GM21723 (cell line): ENCODE results near the gene PGP.

Experiments used
- ATAC-seq: cut with Tn5 transposase; IDR thresholded peaks from one replicate; pipeline ENCODE4 v1.9.1; 2021; ENCODE audit warnings: mild to moderate bottlenecking, moderate library complexity; ENCODE audit not compliant: unreplicated experiment

Gene PGP

DNA sequence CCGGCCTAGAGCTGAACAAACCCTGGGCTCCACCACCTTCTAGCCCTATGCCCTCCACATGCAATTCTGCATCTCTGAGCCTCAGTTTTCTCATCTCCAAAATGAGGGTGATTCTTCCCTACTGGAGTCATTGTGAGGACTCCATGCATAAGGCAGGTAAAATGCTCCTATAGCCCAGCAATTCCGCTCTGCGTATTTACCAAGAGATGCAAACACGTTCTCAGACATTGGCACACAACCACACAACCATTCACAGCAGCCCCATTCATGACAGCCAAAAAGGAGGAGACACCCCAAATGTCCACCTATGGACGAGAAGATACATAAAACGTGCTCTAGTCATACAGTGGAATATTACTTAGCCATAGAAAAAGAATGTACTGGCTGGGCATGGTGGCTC, 14.3 kb downstream of the PGP start:
- no peak for ATAC-seq

- ATAC-seq: no peak
These were observed 15.0 kb downstream of the PGP start for GRCh38 chr16:2199621-2200139.

GRCh38 chr16:2199095-2199494, 15.5 kb downstream of the PGP start:
- ATAC-seq: no peak

- ATAC-seq: no peak
These were observed 16.4 kb downstream of the PGP start for GRCh38 chr16:2198283-2198682.

DNA sequence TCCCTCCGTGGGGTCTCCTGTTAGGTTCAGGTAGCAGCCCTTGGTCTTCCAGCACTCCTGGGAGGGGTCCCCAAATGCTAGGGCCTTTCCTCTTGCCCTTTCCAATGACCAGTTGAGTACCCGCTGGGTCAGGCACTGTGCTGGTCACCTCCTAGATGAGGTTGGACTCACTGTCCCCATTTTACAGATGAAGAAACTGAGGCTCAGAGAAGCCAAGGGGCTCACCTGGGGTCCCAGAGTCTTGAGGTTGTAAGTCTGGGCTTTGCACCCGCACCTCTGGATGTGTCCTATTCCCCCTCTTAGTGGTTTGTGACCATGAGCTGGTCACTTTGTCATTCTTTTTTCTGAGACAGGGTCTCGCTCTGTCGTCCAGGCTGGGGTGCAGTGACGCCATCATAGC, 16.9 kb downstream of the PGP start:
- ATAC-seq: no peak

DNA sequence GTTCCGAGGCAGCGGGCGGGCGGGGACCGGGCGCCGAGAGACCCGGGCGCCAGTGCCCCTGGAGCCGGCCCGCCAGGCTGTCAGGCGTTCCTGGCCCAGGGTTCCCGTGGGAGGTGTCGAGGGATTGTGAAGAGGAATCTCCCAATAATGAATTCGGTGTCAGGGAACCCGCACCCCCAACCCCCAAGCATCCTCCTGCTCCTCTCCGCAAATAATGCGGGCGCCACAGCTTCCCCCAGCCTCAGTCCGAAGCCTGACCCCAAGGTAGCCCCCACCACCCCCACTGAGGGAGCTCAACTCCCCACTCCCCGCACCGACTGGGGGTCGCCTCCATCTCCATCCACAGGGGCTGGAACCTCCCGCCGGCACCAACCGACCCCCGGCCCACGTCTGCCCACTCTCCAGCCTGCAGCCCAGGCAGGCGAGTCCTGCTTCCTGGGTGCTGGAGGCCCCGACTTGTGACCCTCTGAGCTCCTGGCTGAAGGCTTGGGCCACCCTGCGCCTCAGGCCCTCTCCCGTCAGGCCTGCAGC, 17.6 kb downstream of the PGP start:
- ATAC-seq: no peak

DNA sequence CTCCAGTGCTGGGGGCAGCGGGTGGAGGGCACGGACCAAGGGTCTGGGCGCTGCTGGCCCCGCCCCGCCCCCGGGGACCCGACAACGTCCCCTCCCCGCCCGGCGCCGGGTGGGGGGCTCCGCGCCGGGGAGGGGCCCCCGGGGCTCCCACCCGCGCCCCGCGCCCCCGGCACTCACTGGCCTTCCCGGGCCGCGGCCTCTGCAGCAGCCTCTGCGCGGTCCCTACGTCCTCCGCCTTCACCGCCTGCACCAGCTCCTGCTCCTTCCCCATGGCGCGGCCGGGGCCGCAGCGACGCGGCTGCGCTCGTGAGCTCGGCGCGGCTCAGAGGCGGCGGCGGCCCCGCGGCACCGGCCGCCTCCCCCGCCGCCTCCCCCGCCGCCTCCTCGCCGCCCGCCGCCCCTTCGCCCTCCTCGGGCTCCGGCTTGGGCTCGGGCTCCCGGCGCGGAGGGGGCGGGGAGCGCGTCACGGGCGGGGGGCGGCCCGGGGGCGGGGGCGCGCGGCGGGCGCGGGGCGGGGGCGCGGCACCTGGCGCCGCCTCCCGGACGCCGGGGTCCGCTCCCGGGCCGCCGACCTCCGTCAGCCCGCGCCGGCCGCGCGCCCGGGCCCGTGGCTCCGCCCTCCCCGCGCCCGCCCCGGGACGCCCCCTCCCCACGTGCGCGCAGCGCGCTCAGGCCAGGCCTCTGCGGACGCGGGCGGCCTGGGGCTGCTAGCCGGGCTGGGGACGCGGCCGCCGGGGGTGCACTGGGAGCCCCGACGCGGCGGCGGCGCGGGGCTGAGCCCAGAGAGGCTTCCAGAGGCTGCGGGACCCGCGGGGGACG, 18.3 kb downstream of the PGP start, which contains the start of gene CASKIN1:
Gene CASKIN1, minus strand, starts transcription at position 444 of the 819 bp plus-strand sequence. Its CDS starts 173 bp downstream, at position 271.
- ATAC-seq: no peak

DNA sequence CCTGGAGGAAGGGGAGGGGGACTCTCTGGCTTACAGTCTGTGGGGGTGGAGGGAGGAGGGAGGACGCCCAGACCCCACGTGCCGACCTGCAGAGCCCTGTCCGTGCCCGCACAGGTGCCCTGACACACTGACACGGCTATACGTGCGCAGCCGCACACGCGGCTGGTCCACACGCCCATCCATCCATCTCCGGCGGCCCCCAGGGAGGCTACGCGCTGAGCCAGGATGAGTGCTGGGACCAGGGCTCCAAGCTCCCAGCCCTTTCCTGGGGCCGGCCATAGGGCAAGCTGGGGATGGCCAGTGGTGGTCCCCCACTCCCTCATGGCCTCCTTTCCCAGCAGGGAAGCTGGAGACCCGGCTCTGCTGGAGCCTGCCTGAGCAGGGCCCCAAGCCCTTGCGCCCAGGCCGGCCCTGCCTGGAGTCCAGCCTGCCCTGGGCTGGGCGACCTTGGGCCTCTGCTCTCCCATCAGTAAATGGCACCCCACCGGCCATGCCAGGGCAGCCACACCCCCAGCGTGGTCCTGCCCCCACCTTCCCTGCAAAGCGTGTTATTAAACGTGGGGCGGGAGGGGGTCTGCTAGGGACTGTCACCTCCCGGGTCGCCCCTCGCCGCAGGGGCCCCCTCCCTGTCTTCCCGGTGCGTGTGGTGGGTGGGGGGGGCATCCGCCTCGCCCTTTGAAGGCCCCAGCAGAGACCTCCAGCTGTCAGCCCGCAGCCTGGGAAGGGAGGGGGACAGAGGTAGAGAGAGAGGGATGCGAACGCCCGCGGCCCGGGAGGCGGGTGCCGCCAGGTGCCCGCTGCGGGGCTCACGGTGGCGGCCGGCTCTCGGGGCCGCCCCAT, 19.1 kb downstream of the PGP start:
- ATAC-seq: no peak

DNA sequence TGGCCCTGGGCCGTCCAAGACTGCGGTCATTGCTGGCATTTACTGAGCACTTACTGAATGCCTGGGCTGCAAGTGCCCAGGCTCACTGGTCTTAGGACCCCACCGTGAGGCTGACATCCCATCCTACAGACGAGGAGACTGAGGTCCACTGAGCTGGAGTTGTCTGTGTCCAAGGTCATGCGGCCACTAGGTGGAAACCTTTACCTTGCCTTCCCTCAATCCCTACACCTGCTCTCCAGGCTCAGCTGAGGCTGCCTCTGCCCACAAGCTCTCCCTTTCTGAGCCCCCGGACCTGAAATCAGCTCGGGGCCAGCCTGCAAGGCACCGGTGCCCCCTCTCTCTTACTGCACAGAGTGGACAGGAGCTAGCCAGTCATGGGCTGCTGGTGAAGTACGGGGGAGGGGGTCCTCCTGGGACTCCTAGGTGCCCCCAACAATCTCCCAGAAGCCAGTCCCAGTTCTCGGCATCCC, 19.8 kb downstream of the PGP start:
- ATAC-seq: no peak

DNA sequence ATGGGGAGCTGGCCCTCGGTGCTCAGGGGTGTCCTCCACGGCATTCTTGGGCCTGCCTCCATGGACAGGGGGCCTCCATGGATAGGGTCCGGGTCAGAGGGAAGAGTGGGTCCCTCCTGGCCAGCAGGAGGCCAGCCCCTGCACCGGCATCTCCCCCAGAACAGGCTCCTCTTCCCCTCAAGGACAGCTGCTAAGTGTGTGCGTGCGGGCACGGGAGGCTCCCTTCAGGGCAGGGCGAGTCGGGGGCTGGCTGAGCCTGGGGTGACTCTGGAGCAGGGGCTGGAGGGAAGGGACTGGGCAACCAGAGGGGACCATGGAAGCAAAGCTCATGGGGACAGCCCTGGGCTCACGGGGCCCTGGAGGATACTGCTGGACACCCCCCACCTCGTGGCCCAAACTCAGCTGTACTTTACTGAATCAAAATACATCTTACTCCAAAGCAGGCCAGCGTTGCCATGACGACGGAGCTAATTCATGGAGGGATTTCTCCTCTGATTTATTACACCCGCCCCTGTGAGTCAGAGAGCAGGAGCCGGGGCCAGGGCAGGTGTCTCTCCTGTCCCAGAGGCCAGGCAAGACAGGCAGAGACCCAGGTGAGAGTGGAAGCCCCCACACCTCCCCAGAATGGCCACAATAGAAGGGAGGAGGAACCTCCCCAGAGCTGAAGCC, 20.3 kb downstream of the PGP start:
- no peak for ATAC-seq

DNA sequence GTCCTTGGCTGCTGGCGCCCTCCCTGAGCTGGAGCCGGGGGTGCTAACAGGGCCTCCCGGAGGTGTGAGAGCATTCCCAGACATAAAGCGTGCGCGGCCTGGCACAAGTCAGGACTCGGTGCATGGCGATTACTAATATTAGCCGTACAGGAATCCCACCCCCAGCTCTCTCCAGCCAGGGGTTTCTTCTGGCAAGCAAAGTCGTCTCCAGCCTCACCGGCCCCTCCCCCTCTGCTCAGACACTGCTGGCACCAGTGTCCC, 23.3 kb downstream of the PGP start:
- ATAC-seq: no peak

DNA sequence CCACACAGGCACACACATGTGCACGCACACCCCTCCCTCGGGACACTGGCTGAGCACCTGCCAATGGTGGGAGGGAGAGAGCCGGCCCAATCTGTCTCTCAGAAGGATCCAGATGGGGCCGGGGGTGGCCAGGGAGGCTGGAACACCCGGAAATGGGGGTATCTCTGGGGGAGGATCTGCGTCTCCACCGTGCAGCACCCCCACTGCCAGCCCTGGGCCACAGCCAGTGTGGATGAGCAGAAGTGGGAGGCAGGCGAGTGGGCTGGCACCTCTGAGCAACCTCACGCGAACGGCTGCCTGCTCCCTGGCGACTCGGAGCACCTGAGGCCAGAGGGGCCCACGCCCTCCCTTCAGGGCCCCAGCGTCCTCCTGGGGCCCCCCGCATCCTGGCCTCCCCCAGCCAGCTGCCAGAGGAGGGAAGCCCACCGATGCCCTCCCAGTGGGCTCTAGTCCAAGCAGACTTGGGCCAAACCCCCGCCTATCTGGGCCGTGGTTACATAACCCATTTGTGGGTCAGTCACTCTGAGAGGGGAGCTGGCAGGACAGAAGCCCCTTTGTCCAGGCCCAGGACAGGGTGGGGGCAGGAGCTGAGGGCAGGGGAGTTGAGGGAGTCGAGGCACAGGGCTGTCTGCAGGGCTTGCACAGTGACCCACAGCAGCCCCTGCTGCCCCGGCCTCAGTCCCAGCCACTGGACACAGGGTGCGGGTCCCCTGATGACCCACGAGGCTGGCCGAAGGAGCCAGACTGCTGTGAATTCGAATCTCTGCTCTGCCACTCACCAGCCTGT, 23.8 kb downstream of the PGP start:
- ATAC-seq: no peak

DNA sequence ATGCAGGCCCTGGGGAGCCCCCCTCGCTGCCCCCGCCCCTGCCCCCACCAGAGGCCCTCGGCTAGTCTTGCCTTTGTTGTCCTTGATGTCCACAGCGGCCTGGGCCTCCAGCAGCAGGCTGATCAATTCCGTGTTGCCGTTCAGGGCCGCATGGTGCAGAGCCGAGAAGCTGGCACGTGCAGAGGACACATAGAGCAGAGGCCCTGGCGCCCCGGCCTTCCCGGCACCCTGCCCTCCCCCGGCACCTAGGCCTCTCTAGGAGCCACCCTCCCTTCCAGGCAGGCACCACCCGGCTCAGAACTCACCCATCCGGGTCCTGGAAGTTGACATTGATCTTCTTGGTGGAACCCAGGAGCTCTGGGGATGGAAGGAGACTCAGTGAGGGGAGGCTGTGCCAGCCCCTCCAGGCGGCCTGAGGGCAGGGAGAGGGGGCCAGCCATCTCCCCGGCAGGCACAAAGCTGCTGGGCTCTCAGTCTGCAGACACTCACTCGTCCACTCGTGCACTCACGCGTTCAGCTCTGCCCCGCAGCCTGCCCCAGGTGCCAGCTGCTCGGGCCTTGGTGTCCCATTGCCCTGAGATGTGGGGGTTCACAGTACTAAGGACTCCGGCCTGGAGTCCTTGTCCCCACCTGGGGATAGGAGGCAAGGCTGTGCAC, 24.5 kb downstream of the PGP start:
- ATAC-seq: no peak

DNA sequence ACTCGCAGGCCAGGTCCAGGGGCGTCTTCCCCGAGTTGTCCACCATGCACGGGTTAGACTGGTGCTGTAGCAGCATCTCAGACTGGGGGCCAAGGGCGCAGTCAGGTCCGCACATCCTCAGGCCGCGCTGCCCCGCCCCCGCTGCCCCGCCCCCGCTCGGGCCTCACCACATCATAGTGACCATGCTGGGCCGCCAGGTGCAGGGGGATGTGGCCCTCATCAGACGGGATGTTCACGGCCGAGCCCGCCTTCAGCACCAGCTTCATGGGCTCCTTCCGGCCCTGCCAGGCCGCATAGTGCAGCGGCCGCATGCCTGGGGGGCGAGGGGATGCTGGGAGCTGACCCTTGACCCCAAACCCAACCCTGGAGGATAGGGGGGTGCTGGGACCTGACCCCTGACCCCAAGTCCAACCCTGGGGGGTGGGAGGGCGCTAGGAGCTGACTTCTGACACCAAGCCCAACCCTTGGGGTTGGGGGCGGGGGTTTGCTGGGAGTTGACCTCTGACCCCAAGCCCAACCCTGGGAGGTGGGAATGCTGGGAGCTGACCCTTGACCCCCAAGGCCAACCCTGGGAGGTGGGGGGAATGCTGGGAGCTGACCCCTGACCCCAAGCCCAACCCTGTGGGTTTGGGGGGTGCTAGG, 25.3 kb downstream of the PGP start:
- ATAC-seq: no peak

DNA sequence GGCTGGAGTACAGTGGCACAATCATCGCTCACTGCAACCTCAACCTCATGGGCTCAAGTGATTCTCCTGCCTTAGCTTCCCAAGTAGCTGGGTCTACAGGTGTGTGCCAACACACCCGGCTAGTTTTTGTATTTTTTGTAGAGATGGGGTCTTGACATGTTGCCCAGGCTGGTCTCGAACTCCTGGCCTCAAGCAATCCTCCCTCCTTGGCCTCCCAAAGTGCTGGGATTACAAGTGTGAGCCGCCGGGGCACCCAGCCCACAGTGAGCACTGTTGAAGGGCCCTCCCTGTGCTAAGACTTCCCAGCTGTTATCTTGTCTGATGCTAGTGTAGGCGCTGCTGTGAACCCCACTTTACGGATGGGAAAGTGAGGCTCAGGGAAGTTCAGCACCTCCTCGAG, 26.2 kb downstream of the PGP start:
- ATAC-seq: no peak

DNA sequence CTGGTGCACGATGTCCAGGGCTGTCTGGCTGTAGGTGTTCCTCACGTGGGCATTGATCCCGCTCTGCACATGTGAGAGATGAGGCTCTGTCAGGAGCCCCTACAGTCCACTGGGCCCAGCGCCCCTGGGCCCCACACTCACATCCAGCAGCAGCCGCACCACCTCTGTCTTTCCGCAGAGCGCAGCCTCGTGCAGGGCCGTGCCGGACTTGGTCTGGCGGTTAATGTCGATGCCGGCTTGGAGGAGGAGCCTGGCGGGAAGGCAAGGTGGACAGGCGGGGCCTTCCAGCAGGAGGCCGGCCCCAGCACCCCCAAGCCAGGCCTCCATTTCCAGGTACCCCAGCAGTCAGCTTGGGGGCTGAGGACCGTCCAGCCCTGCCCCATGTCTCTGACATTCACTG, 27.4 kb downstream of the PGP start:
- no peak for ATAC-seq

DNA sequence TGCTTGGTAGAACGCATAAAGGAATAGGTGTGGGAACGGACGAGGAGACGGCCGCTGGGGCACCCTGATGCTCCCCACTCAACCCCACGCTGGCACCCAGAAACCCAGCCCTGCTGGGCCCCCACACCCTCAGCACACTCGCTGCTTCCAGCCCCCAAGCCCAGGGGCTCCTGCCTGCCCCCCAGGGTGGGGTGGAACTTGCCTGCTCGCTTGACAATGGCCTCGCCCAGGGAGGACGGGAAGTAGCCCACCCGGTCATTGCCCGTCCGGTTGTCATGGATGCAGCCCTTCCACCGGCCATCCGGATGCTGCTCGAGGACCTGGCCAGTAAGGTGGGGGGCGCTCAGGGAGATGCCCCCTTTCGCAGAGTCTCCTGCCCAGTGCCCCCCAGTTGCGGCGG, 28.1 kb downstream of the PGP start:
- ATAC-seq: no peak

DNA sequence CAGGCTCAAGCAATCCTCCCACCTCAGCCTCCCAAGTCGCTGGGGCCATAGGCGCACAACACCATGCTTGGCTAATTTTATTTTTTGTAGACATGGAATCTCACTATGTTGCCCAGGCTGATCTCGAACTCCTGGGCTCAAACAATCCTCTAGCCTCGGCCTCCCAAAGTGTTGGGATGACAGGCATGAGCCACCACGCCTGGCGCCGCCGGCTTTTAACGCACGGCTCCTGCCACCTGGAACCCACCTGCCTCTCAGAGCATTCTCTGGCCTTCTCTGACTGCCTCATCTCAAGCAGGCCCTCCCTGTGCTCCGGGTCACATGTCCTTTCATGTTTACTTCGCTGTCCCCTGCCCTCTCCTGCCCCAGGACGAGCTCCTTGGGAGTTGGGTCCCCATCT, 28.6 kb downstream of the PGP start:
- no peak for ATAC-seq

DNA sequence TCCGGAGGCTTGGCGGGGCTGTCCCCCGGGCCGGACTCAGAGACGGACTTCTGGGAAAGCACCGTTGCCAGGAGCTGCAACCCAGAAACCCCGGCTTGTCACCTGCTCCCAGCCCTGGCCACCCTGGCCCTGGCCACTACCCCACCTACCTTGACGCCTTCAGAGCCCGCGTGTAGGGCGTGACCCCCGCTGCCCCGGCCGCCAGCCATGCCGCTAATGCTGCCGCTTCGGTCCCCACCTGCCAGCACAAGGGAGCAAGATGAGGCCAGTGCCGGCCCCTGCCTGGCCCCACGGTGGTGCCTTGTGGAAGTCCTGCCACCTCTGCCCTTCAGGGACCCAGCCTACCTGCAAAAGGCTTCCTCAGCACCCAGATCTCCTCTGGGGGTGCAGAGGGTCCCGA, 29.7 kb downstream of the PGP start:
- no peak for ATAC-seq
